NCI-H2171 (cell line): ENCODE results near the gene DUSP23.
A peak's percentile ranks its signal among the peaks of the same experiment; 100 is the strongest.

Experiments
- DNase-seq: peaks from one replicate; lab custom pipeline; 2025; lab: John Stamatoyannopoulos, UW

Gene DUSP23

GRCh38 chr1:159780583-159781582 lies at the start of gene DUSP23:
DUSP23 (plus strand) TSS chr1:159780962; CDS start chr1:159781101, 139 bp downstream.
- DNase-seq, result peak; percentile 94

- DNase-seq, result no peak
Measured at GRCh38 chr1:159737238-159737916, 43.4 kb upstream of the DUSP23 start.

GRCh38 chr1:159743651-159744410 lies 36.9 kb upstream of the DUSP23 start:
- no peak for DNase-seq

- no peak for DNase-seq
Measured at GRCh38 chr1:159746666-159747065, 34.1 kb upstream of the DUSP23 start.

- DNase-seq, result no peak
Measured at GRCh38 chr1:159748370-159748769, 32.4 kb upstream of the DUSP23 start.

GRCh38 chr1:159749630-159750029 lies 31.1 kb upstream of the DUSP23 start:
- DNase-seq, result no peak

- no peak for DNase-seq
Measured at GRCh38 chr1:159750621-159751020, 30.1 kb upstream of the DUSP23 start.

- DNase-seq, result no peak
Measured at GRCh38 chr1:159751031-159751430, 29.7 kb upstream of the DUSP23 start.

- DNase-seq, result no peak
Measured at GRCh38 chr1:159752135-159752580, 28.6 kb upstream of the DUSP23 start.

- no peak for DNase-seq
Measured at GRCh38 chr1:159753386-159753785, 27.4 kb upstream of the DUSP23 start.

GRCh38 chr1:159755451-159756007 lies 25.2 kb upstream of the DUSP23 start:
- DNase-seq, result no peak

GRCh38 chr1:159756397-159756796 lies 24.4 kb upstream of the DUSP23 start:
- no peak for DNase-seq

- no peak for DNase-seq
Measured at GRCh38 chr1:159763686-159764085, 17.1 kb upstream of the DUSP23 start.

- DNase-seq, result no peak
Measured at GRCh38 chr1:159765806-159766205, 15.0 kb upstream of the DUSP23 start.

GRCh38 chr1:159771127-159771895 lies 9.5 kb upstream of the DUSP23 start:
- no peak for DNase-seq

GRCh38 chr1:159774465-159774864 lies 6.3 kb upstream of the DUSP23 start:
- DNase-seq, result no peak

- no peak for DNase-seq
Measured at GRCh38 chr1:159775716-159776115, 5.0 kb upstream of the DUSP23 start.

GRCh38 chr1:159778266-159778665 lies 2.5 kb upstream of the DUSP23 start:
- no peak for DNase-seq

GRCh38 chr1:159779403-159779851 lies 1.3 kb upstream of the DUSP23 start:
- DNase-seq, result no peak

GRCh38 chr1:159781992-159782391 lies 1.2 kb downstream of the DUSP23 start:
- no peak for DNase-seq

GRCh38 chr1:159783724-159784123 lies 3.0 kb downstream of the DUSP23 start:
- no peak for DNase-seq
